Erythroblast (primary cell): Measurements from ENCODE around the gene TFIP11.

ENCODE experiments used
- DNase-seq, 2 experiments: peaks; one replicate each; lab custom pipeline; 2025; lab: John Stamatoyannopoulos, UW
- GATA1 ChIP-seq: IDR thresholded peaks from 2 replicates; pipeline ENCODE4 v1.6.1; 2011; ENCODE audit warnings: low read depth, mild to moderate bottlenecking, control low read depth, low read length, moderate library complexity
- POLR2A ChIP-seq: IDR thresholded peaks from 2 replicates; pipeline ENCODE4 v1.6.1; 2011; ENCODE audit warnings: mild to moderate bottlenecking, low read length

TFIP11 gene

GRCh38 chr22:26547837-26548236 is 35.6 kb upstream of the TFIP11 start:
- DNase-seq, result no peak
- TF ChIP-seq GATA1 (no peak), POLR2A (no peak)

GRCh38 chr22:26547426-26547825 is 35.2 kb upstream of the TFIP11 start:
- DNase-seq, result no peak
- TF ChIP-seq GATA1 (no peak), POLR2A (no peak)

- no peak for DNase-seq
- TF ChIP-seq GATA1 (no peak), POLR2A (no peak)
Observed at GRCh38 chr22:26546282-26546681, 34.0 kb upstream of the TFIP11 start.

GRCh38 chr22:26545827-26546226 is 33.6 kb upstream of the TFIP11 start:
- no peak for TF ChIP-seq POLR2A
- no peak for TF ChIP-seq GATA1
- no peak for DNase-seq

- no peak for TF ChIP-seq GATA1
- no peak for DNase-seq
Observed at GRCh38 chr22:26545385-26545784, 33.1 kb upstream of the TFIP11 start.

- no peak for DNase-seq
- TF ChIP-seq POLR2A (no peak), GATA1 (no peak)
Observed at GRCh38 chr22:26544489-26544888, 32.2 kb upstream of the TFIP11 start.

- no peak for DNase-seq
- TF ChIP-seq POLR2A, result no peak
- no peak for TF ChIP-seq GATA1
Observed at GRCh38 chr22:26542831-26543230, 30.6 kb upstream of the TFIP11 start.

GRCh38 chr22:26541167-26541819 is 29.0 kb upstream of the TFIP11 start:
- TF ChIP-seq POLR2A (no peak), GATA1 (no peak)

GRCh38 chr22:26540119-26540518 is 27.8 kb upstream of the TFIP11 start:
- TF ChIP-seq GATA1 (no peak), POLR2A (no peak)
- DNase-seq, result no peak

More at GRCh38 chr22:26541167-26541819, 29.0 kb upstream of the TFIP11 start:
- DNase-seq, result no peak

- no peak for TF ChIP-seq GATA1
- TF ChIP-seq POLR2A, result no peak
- DNase-seq, result no peak
Observed at GRCh38 chr22:26536762-26537134, 24.5 kb upstream of the TFIP11 start.

GRCh38 chr22:26536056-26536761 is 23.9 kb upstream of the TFIP11 start:
- TF ChIP-seq GATA1 (no peak), POLR2A (no peak)
- no peak for DNase-seq

GRCh38 chr22:26535603-26535908 is 23.3 kb upstream of the TFIP11 start:
- TF ChIP-seq POLR2A, result no peak
- TF ChIP-seq GATA1, result no peak
- DNase-seq, result no peak

- no peak for DNase-seq
- TF ChIP-seq POLR2A, result no peak
- TF ChIP-seq GATA1, result no peak
Observed at GRCh38 chr22:26534874-26535602, 22.8 kb upstream of the TFIP11 start.

GRCh38 chr22:26534171-26534855 is 22.0 kb upstream of the TFIP11 start:
- TF ChIP-seq POLR2A (no peak), GATA1 (no peak)
- no peak for DNase-seq
